GM12892 (cell line): ENCODE measurements around the gene IL12RB1.

Source experiments
- POLR2A ChIP-seq: IDR thresholded peaks from 2 replicates; pipeline ENCODE4 v1.6.1; 2011; ENCODE audit warnings: low read depth, low read length, control low read depth
- POLR2AphosphoS5 ChIP-seq: IDR thresholded peaks from 2 replicates; pipeline ENCODE4 v1.6.1; 2011; ENCODE audit warnings: low read depth, low read length, control low read depth

- TF ChIP-seq POLR2A: no peak
- TF ChIP-seq POLR2AphosphoS5: no peak
These were observed 24.7 kb downstream of the IL12RB1 start for GRCh38 chr19:18062028-18062427.
